Adrenal gland (tissue), 5 donors: ENCODE measurements around the gene PPP2R1B.

Source experiments
- CTCF ChIP-seq, 6 experiments: fragments of 450-650 bp in 4 of 6; fragments of 200-600 bp in 2 of 6; sonication (generic) in 1 of 6; IDR thresholded peaks; 1 replicate in 5 of 6; 2 replicates in 1 of 6; pipeline versions ENCODE4 v1.5.1 to v1.8.0; 2016 to 2021; ENCODE audit warnings: antibody characterized with exemption in 6 of 6, mild to moderate bottlenecking in 2 of 6, moderate library complexity in 1 of 6
- POLR2A ChIP-seq, 2 donors: fragments of 450-650 bp; IDR thresholded peaks; one replicate each; pipeline ENCODE4 v1.6.1; 2017; ENCODE audit warnings: antibody characterized with exemption in 2 of 2, mild to moderate bottlenecking in 2 of 2, moderate library complexity in 1 of 2
- donor health status: DM: no; HTN: no; CAD: no.

- no peak for TF ChIP-seq POLR2A (IDR thresholded peaks at IDR 0.05)
- TF ChIP-seq CTCF (IDR thresholded peaks at IDR 0.05), result no peak
These were observed 18.0 kb downstream of the PPP2R1B start for GRCh38 chr11:111748035-111748804.
